Sigmoid colon (tissue), 7 donors: Measurements from ENCODE around the gene ANO1. TPM values are rescaled to one million over a fixed set of nuclear protein-coding genes. Genes with fewer than 3 reads are reported as not detected.
"Not testable (repeated sequence)": the region's sequence is repeated elsewhere in the genome, so short reads cannot be mapped to it uniquely, and the experiment has no call there.

Source experiments
- DNase-seq: peaks from one replicate; pipeline ENCODE4 v3.0.0-alpha.2; 2019
- H3K27ac ChIP-seq, 4 donors: fragments of 200-600 bp; sonication (generic); one replicate each; pipeline ENCODE4 v1.5.1; 2016 to 2019; ENCODE audit warnings: mild to moderate bottlenecking in 1 of 4
- H3K27me3 ChIP-seq, 3 donors: fragments of 200-600 bp; sonication (generic); one replicate each; pipeline ENCODE4 v1.5.1; 2019; ENCODE audit warnings: mild to moderate bottlenecking in 1 of 3
- H3K36me3 ChIP-seq, 4 donors: fragments of 200-600 bp; sonication (generic); one replicate each; pipeline ENCODE4 v1.5.1; 2016 to 2019
- H3K4me1 ChIP-seq, 4 donors: fragments of 200-600 bp; sonication (generic); one replicate each; pipeline ENCODE4 v1.5.1; 2017 to 2019
- H3K4me3 ChIP-seq, 4 donors: fragments of 200-600 bp; sonication (generic); one replicate each; pipeline ENCODE4 v1.5.1; 2017 to 2019; ENCODE audit warnings: mild to moderate bottlenecking in 2 of 4, moderate library complexity in 1 of 4
- H3K9me3 ChIP-seq, 4 donors: fragments of 200-600 bp in 3 of 4; sonication (generic) in 3 of 4; one replicate each; pipeline versions ENCODE4 v1.5.1 to v1.6.1; 2013 to 2019
- CTCF ChIP-seq, 4 experiments: fragments of 450-650 bp in 3 of 4; fragments of 200-600 bp in 1 of 4; IDR thresholded peaks; one replicate each; pipeline ENCODE4 v1.5.1; 2016 to 2019; ENCODE audit warnings: antibody characterized with exemption in 4 of 4, mild to moderate bottlenecking in 3 of 4, moderate library complexity in 2 of 4
- EP300 ChIP-seq, 4 donors: sonication (generic); formaldehyde crosslinking; IDR thresholded peaks; one replicate each; pipeline ENCODE4 v1.6.1; 2017; ENCODE audit warnings: antibody characterized with exemption in 4 of 4
- POLR2A ChIP-seq, 2 donors: fragments of 450-650 bp; IDR thresholded peaks; one replicate each; pipeline ENCODE4 v1.6.1; 2016; ENCODE audit warnings: antibody characterized with exemption in 2 of 2, mild to moderate bottlenecking in 2 of 2, moderate library complexity in 2 of 2
- POLR2AphosphoS5 ChIP-seq, 4 donors: sonication (generic); formaldehyde crosslinking; IDR thresholded peaks; one replicate each; pipeline ENCODE4 v1.6.1; 2017; ENCODE audit warnings: antibody characterized with exemption in 4 of 4
- WGBS, 2 donors: extraction: QIAGEN DNeasy Blood & Tissue Kit; methylation state at CpG; one replicate each; pipeline ENCODE4 v1.1.7; 2013; 5-methylcytosine and 5-hydroxymethylcytosine counted together
- intact Hi-C: fragments of 100-400 bp; cut with DNase I; formaldehyde crosslinking; loops from one replicate; pipeline ENCODE4 v1.15.1; 2023
- polyA plus RNA-seq, 3 donors: library from polyadenylated mRNA; stranded (reverse); fragments of 200-250 nt; gene quantifications; one replicate each; pipeline ENCODE4 v1.2.3, GENCODE V29; 2013
- total RNA-seq, 4 donors: library from RNA; depleted of rRNA; stranded (reverse); fragments of >200 nt; gene quantifications; one replicate each; pipeline ENCODE4 v1.1.0, GENCODE V29; 2016
- donor health status: healthy with polysubstance abuse.
- donor health status: Bipolar disorder and iron deficiency.
- donor health status: healthy.

ANO1 gene
- total and polyA plus RNA-seq, 7 donors: 0.60 to 33.9 (median 17.4) TPM

GRCh38 chr11:70192666-70193410, 114.7 kb downstream of the ANO1 start:
- no peak for DNase-seq
- H3K4me3 ChIP-seq: no peak overlapping the region
- H3K27ac ChIP-seq: no peak overlapping the region
- H3K9me3 ChIP-seq: no peaks in the 10 kb centered on the region
- intact Hi-C loops: no loop called here
- no peaks in the 10 kb centered on the region for H3K27me3 ChIP-seq
- peaks cover 0 to 3% (median 0%) of the 10 kb centered on the region in 4 donors for H3K4me1 ChIP-seq
- TF ChIP-seq POLR2AphosphoS5 (IDR thresholded peaks at IDR 0.05) (no peak), POLR2A (IDR thresholded peaks at IDR 0.05) (no peak), EP300 (IDR thresholded peaks at IDR 0.05) (no peak), CTCF (IDR thresholded peaks at IDR 0.05) (no peak)
- no peaks in the 10 kb centered on the region for H3K36me3 ChIP-seq
- 80 to 87% methylated on average over 15 of the region's 15 CpGs for WGBS, 2 donors

- no peak for TF ChIP-seq POLR2AphosphoS5 (IDR thresholded peaks at IDR 0.05)
- no peak for TF ChIP-seq EP300 (IDR thresholded peaks at IDR 0.05)
- TF ChIP-seq POLR2A (IDR thresholded peaks at IDR 0.05): no peak
- TF ChIP-seq CTCF (IDR thresholded peaks at IDR 0.05): no peak
- no peaks in the 10 kb centered on the region for H3K27me3 ChIP-seq
- no peaks in the 10 kb centered on the region for H3K36me3 ChIP-seq
- H3K4me3 ChIP-seq: no peak overlapping the region
- no peak overlapping the region for H3K27ac ChIP-seq
- no peaks in the 10 kb centered on the region for H3K9me3 ChIP-seq
- WGBS, 2 donors: 89 to 90% methylated on average over 7 of the region's 7 CpGs
- intact Hi-C loops: no loop called here
- peaks cover 0 to 3% (median 0%) of the 10 kb centered on the region in 4 donors for H3K4me1 ChIP-seq
- DNase-seq: no peak
Measured at GRCh38 chr11:70193411-70194292, 115.5 kb downstream of the ANO1 start.

- WGBS, 2 donors: 68 to 86% methylated on average over 3 of the region's 3 CpGs
- TF ChIP-seq CTCF (IDR thresholded peaks at IDR 0.05) (no peak), EP300 (IDR thresholded peaks at IDR 0.05) (no peak)
- Histone ChIP-seq H3K9me3 (no peaks in the 10 kb centered on the region), H3K36me3 (no peaks in the 10 kb centered on the region), H3K27me3 (no peaks in the 10 kb centered on the region), H3K4me3 (no peak overlapping the region), H3K27ac (no peak overlapping the region), H3K4me1 (peaks cover 0 to 3% (median 0%) of the 10 kb centered on the region in 4 donors)
- DNase-seq: no peak
- intact Hi-C loops: no loop called here
Measured at GRCh38 chr11:70194792-70195791, 117.0 kb downstream of the ANO1 start.

GRCh38 chr11:70200212-70200844, 122.2 kb downstream of the ANO1 start:
- Histone ChIP-seq H3K27ac (no peak overlapping the region), H3K9me3 (no peaks in the 10 kb centered on the region), H3K4me1 (peaks cover 0 to 25% (median 20%) of the 10 kb centered on the region in 4 donors), H3K36me3 (peaks cover 0 to 6% (median 3%) of the 10 kb centered on the region in 4 donors), H3K27me3 (no peaks in the 10 kb centered on the region), H3K4me3 (no peak overlapping the region)
- intact Hi-C loops: loop anchor here (5.0 kb wide), 2 partner anchors 197 to 523 kb away; partner anchors contain the start of genes CTTN and LTO1
- TF ChIP-seq POLR2A (IDR thresholded peaks at IDR 0.05) (no peak), POLR2AphosphoS5 (IDR thresholded peaks at IDR 0.05) (no peak), EP300 (IDR thresholded peaks at IDR 0.05) (no peak), CTCF (IDR thresholded peaks at IDR 0.05) (no peak)
- WGBS, 2 donors: 67 to 81% methylated on average over 10 of the region's 10 CpGs
- no peak for DNase-seq

- peaks cover 0 to 10% (median 4%) of the 10 kb centered on the region in 4 donors for H3K36me3 ChIP-seq
- DNase-seq, H3K27me3 ChIP-seq, H3K9me3 ChIP-seq, H3K27ac ChIP-seq, H3K4me3 ChIP-seq: not testable (repeated sequence)
- WGBS, 2 donors: 94 to 95% methylated on average over 3 of the region's 3 CpGs
- H3K4me1 ChIP-seq: peaks cover 0 to 25% (median 21%) of the 10 kb centered on the region in 4 donors
- intact Hi-C loops: loop anchor here (5.0 kb wide), 2 partner anchors 196 to 524 kb away; partner anchors contain the start of genes CTTN and LTO1
Measured at GRCh38 chr11:70201047-70201446, 122.9 kb downstream of the ANO1 start.
